WERI-Rb-1 (cell line): ENCODE data around the gene DTL.

Experiments used
- DNase-seq: peaks from one replicate; pipeline ENCODE4 v3.0.0-alpha.2; 2020
- H3K27ac ChIP-seq: fragments of 250-450 bp; sonication (Bioruptor Pico); 2 replicates; pipeline ENCODE4 v1.5.1; 2020; ENCODE audit warnings: mild to moderate bottlenecking, moderate library complexity
- H3K27me3 ChIP-seq: fragments of 250-450 bp; sonication (Bioruptor Pico); 2 replicates; pipeline ENCODE4 v1.5.1; 2021; ENCODE audit warnings: mild to moderate bottlenecking, low read depth, moderate library complexity; ENCODE audit not compliant: insufficient read depth, severe bottlenecking
- H3K36me3 ChIP-seq: fragments of 250-450 bp; sonication (Bioruptor Pico); 2 replicates; pipeline ENCODE4 v1.5.1; 2020; ENCODE audit warnings: mild to moderate bottlenecking, moderate library complexity
- H3K4me3 ChIP-seq: 2 replicates; pipeline ENCODE4 v1.5.1; 2011; ENCODE audit warnings: low read depth, mild to moderate bottlenecking, control low read depth, low read length
- H3K9me3 ChIP-seq: fragments of 250-450 bp; sonication (Bioruptor Pico); 2 replicates; pipeline ENCODE4 v1.5.1; 2021; ENCODE audit warnings: mild to moderate bottlenecking, moderate library complexity; ENCODE audit not compliant: severe bottlenecking
- CTCF ChIP-seq: IDR thresholded peaks from 2 replicates; pipeline ENCODE4 v1.5.1; 2011; ENCODE audit warnings: low read depth, mild to moderate bottlenecking, control low read depth, inconsistent platforms, low read length

Gene DTL

GRCh38 chr1:212042436-212042835 lies 6.9 kb downstream of the DTL start:
- peaks cover 83% of the 10 kb centered on the region for H3K36me3 ChIP-seq
- no peak for TF ChIP-seq CTCF
- no peak overlapping the region for H3K27ac ChIP-seq
- no peak for DNase-seq
- no peaks in the 10 kb centered on the region for H3K9me3 ChIP-seq
- H3K4me3 ChIP-seq, result no peak overlapping the region
- H3K27me3 ChIP-seq, result no peaks in the 10 kb centered on the region

- peaks cover 83% of the 10 kb centered on the region for H3K36me3 ChIP-seq
- no peak for TF ChIP-seq CTCF
These were observed 9.3 kb downstream of the DTL start for GRCh38 chr1:212044851-212045250.

GRCh38 chr1:212045981-212046380 lies 10.4 kb downstream of the DTL start:
- no peaks in the 10 kb centered on the region for H3K27me3 ChIP-seq
- TF ChIP-seq CTCF, result no peak
- no peaks in the 10 kb centered on the region for H3K9me3 ChIP-seq
- H3K36me3 ChIP-seq, result peaks cover 88% of the 10 kb centered on the region
- no peak for DNase-seq
- H3K27ac ChIP-seq, result no peak overlapping the region
- no peak overlapping the region for H3K4me3 ChIP-seq

More at GRCh38 chr1:212044851-212045250, 9.3 kb downstream of the DTL start:
- Histone ChIP-seq H3K27ac (no peak overlapping the region), H3K9me3 (no peaks in the 10 kb centered on the region), H3K4me3 (no peak overlapping the region), H3K27me3 (no peaks in the 10 kb centered on the region)
- no peak for DNase-seq

- Histone ChIP-seq H3K27me3 (no peaks in the 10 kb centered on the region), H3K36me3 (peaks cover 91% of the 10 kb centered on the region), H3K27ac (no peak overlapping the region), H3K9me3 (peaks cover 12% of the 10 kb centered on the region), H3K4me3 (no peak overlapping the region)
- no peak for DNase-seq
- TF ChIP-seq CTCF, result no peak
These were observed 18.4 kb downstream of the DTL start for GRCh38 chr1:212053993-212054392.

DNA sequence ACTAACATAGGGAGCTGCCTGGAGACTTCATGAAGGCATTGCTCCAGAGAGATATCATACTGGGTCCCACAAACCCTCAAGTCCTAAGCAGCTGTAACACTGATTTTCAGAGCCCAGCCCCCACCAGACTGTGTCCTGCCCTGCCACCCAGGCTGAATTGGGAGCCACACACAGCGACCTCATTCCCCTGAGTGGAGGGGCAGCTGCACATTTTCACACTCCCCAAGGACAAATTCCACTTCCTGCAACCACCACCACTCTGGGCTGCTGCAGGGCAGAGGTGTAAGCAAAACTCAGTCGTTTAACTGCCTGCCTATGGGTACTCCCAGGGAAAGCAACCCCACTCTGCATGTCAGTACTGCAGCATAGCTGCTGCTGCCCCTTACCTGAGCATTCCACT lies 19.8 kb downstream of the DTL start:
- H3K27ac ChIP-seq, result no peak overlapping the region
- H3K36me3 ChIP-seq, result peaks cover 78% of the 10 kb centered on the region

More for the DNA sequence above, 19.8 kb downstream of the DTL start:
- TF ChIP-seq CTCF, result no peak
- Histone ChIP-seq H3K27me3 (no peaks in the 10 kb centered on the region), H3K4me3 (no peak overlapping the region), H3K9me3 (peaks cover 12% of the 10 kb centered on the region)
- DNase-seq, result no peak
